AG10803 (cell line): Measurements from ENCODE around the gene BLOC1S6.

ENCODE experiments used
- DNase-seq: peaks from one replicate; pipeline ENCODE4 v3.0.0; 2010; ENCODE audit warnings: low read depth
- H3K4me3 ChIP-seq: 2 replicates; pipeline ENCODE4 v1.5.1; 2011; ENCODE audit warnings: mild to moderate bottlenecking, low read length, control low read depth
- TF ChIP-seq, protein P1 (sequence below): conservative IDR thresholded peaks from 2 replicates; pipeline ENCODE4 v1.5.1; 2011; ENCODE audit warnings: mild to moderate bottlenecking, low read length, control low read depth, inconsistent platforms

The BLOC1S6 gene

GRCh38 chr15:45637552-45638033 is 50.4 kb downstream of the BLOC1S6 start:
- DNase-seq, result peak; percentile 93
- H3K4me3 ChIP-seq, result peak overlapping the region; percentile 34
- TF ChIP-seq, protein P1, sequence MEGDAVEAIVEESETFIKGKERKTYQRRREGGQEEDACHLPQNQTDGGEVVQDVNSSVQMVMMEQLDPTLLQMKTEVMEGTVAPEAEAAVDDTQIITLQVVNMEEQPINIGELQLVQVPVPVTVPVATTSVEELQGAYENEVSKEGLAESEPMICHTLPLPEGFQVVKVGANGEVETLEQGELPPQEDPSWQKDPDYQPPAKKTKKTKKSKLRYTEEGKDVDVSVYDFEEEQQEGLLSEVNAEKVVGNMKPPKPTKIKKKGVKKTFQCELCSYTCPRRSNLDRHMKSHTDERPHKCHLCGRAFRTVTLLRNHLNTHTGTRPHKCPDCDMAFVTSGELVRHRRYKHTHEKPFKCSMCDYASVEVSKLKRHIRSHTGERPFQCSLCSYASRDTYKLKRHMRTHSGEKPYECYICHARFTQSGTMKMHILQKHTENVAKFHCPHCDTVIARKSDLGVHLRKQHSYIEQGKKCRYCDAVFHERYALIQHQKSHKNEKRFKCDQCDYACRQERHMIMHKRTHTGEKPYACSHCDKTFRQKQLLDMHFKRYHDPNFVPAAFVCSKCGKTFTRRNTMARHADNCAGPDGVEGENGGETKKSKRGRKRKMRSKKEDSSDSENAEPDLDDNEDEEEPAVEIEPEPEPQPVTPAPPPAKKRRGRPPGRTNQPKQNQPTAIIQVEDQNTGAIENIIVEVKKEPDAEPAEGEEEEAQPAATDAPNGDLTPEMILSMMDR, result no peak

DNA sequence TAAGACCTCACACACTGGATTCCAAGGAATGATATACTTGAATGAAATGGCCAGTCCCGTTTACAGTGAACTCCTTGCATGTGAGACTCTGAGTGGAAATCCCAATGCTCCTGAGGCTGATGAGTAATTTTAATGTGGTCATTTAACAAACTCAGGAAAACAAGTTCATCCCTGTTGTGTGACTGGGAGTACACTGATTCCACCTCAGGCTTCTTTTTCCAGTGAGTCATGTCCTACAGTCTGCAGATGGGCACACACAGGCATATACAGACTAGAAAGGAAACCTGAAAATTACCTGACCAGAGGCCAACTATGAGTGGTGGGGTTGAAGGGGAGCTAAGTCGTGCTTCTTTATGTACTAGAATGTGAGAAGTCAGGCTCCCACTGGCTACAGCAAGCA is 53.4 kb downstream of the BLOC1S6 start:
- H3K4me3 ChIP-seq, result no peak overlapping the region
- TF ChIP-seq, protein P1, result no peak
- DNase-seq, result peak; percentile 92

DNA sequence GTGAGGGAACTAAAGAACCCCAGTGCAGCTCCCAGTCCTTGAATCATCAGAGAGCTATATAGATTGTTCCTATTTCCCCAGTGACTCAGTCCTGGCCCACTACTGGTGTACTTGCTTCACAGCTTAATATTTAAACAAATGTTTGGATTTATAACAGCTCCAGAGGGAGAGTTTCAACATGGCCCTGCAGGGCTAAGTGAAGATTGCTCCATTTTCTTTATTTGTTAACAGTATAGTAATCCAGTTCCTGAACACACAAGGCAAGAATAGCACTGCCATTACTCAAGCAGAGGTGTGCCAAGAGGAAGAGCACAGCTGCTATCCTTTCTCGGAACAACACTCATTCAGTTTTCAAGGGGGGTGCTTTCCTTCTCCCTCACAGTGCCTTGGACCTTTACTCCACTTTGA is 54.2 kb downstream of the BLOC1S6 start:
- DNase-seq, result peak; percentile 98
- no peak overlapping the region for H3K4me3 ChIP-seq
- TF ChIP-seq, protein P1, result peak; percentile 33

- TF ChIP-seq, protein P1, result no peak
- peak overlapping the region; percentile 22 for H3K4me3 ChIP-seq
- peak; percentile 93 for DNase-seq
Observed at GRCh38 chr15:45641999-45642932, 55.1 kb downstream of the BLOC1S6 start.

DNA sequence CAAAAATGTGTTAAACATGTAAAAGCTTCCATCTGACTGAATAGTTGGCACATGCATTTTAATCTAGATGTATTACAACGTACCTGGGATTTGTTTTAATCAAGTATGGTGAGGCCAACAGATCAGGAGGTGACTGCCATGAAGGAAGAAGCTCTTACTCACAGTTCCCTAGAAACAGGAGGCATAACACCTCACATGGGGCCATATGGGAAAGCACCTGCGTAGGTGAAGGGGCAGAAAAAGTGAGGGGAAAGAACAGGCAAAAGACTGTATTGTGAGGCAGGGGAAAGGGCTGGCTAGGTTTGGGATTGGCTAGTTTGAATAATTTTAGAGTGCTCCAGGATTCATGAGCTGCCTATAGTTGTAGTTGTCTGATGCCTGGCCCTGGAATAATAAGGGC is 57.3 kb downstream of the BLOC1S6 start:
- TF ChIP-seq, protein P1, result no peak
- H3K4me3 ChIP-seq, result no peak overlapping the region
- no peak for DNase-seq

DNA sequence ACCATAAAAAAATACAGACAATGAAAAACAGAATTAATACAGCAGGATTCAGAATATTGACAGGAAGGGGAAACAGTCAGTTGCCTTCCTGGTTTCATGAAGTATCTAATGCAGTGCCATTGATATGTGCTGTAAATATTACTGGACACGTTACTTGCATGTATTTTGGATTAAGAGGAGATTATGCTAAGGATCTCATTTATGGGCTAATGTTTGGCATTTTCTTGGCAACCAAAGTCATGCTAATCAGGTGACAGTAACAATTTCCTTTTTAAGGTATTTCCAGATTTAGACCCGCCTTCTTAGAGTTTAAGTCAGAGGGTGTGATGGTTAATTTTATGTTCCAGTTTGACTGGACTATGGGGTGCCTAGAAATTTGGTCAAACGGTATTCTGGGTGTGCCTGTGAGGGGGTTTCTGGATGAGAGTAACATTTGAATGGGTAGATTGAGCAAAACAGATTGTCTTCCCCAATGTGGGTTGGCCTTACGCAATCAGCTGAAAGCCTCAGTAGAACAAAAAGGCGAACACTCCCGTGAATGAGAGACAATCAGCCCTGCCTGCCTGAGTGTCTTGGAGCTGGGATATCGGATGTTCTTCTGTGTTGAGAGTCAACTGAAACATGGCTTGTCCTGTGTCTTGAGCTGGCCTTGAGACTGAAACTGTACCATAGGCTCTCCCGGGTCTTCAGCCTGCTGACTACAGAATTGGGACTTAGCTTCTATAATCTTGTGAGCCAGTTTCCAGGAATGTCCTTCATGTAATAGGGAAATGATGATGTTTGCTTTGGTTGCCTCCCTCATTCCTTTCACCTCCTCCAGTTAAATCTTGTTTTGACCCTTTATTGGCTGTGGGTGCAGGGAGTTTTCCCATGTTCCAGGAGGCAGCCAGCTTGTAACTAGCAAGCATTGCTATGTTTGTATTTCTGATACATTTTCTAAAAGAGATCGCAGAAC is 58.1 kb downstream of the BLOC1S6 start:
- peak; percentile 77 for DNase-seq
- H3K4me3 ChIP-seq, result no peak overlapping the region
- TF ChIP-seq, protein P1, result no peak
